Breast epithelium (tissue), 3 donors: Measurements from ENCODE around the gene AP3S2.

ENCODE experiments used
- POLR2A ChIP-seq: fragments of 450-650 bp; IDR thresholded peaks from one replicate; pipeline ENCODE4 v1.6.1; 2016; ENCODE audit warnings: antibody characterized with exemption, mild to moderate bottlenecking, moderate library complexity
- POLR2AphosphoS5 ChIP-seq, 3 donors: sonication (generic); formaldehyde crosslinking; IDR thresholded peaks; one replicate each; pipeline ENCODE4 v1.6.1; 2017; ENCODE audit warnings: antibody characterized with exemption in 3 of 3
- TF ChIP-seq, protein P1 (sequence below), 3 donors: fragments of 450-650 bp; IDR thresholded peaks; one replicate each; pipeline ENCODE4 v1.5.1; 2016 to 2017; ENCODE audit warnings: antibody characterized with exemption in 3 of 3, mild to moderate bottlenecking in 3 of 3, moderate library complexity in 3 of 3

- TF ChIP-seq, protein P1, sequence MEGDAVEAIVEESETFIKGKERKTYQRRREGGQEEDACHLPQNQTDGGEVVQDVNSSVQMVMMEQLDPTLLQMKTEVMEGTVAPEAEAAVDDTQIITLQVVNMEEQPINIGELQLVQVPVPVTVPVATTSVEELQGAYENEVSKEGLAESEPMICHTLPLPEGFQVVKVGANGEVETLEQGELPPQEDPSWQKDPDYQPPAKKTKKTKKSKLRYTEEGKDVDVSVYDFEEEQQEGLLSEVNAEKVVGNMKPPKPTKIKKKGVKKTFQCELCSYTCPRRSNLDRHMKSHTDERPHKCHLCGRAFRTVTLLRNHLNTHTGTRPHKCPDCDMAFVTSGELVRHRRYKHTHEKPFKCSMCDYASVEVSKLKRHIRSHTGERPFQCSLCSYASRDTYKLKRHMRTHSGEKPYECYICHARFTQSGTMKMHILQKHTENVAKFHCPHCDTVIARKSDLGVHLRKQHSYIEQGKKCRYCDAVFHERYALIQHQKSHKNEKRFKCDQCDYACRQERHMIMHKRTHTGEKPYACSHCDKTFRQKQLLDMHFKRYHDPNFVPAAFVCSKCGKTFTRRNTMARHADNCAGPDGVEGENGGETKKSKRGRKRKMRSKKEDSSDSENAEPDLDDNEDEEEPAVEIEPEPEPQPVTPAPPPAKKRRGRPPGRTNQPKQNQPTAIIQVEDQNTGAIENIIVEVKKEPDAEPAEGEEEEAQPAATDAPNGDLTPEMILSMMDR (IDR thresholded peaks at IDR 0.05): no peak
- TF ChIP-seq POLR2AphosphoS5 (IDR thresholded peaks at IDR 0.05) (no peak), POLR2A (no peak)
These were observed 23.8 kb upstream of the AP3S2 start for GRCh38 chr15:89917442-89918101.
